GM21529 (cell line): ENCODE data around the gene SLC46A2.

Source experiments
- ATAC-seq: cut with Tn5 transposase; IDR thresholded peaks from one replicate; pipeline ENCODE4 v1.9.1; 2021; ENCODE audit not compliant: unreplicated experiment

The SLC46A2 gene

DNA sequence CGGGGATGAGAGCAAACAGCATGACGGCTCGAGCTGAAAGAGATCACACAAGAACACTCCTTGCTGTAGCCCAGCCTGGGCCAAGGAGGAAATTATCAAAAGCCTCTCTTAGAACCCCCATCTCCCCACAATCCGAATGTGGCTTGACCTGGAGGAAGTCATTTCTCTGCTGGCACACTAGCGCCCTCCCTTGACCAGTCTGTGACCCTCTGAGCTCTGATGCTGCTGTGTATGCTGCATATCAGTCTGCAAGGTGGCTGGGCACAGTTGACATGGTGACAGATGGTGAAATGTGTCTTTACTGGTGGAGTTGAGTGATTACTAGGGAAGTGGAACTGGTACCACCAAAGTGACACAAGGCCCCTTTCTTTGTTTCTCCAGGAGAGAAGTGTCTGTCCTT lies 3.3 kb downstream of the SLC46A2 start:
- no peak for ATAC-seq

DNA sequence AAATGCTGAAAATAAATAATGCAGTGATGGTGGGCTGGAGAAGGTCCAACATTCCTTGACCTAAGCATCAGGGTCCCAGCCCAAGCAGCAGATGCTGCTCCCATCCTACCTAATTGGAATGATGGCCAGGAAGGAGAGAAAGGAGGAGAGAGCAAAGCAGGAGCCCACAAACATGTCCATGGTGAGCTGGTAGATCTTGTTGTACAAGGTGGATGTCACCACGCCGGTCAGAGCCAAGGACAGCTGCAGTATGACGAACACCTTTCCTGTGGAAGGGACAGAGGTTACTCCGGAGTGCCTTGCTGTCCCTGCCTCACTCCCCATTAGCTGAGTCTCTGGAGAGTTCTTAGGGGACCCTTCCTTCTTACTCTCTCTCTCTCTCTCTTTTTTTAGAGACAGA lies 4.3 kb downstream of the SLC46A2 start:
- no peak for ATAC-seq

DNA sequence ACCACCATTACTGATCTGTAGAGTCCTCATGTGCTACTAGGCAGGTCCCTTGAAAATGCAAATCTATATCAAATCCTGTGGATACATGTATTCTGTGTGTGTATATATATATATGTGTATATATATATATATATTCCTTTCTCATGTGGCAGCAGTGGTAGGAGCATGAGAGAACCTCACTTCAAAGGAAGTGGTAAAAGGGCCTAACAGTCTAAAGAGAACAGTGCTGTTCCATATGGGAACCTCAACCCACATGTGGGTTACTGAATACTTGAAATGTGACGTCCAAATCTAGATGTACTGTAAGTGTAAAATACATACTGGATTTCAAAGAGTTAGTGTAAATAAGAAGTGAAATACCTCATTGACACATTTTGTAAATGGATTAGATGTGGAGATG lies 5.4 kb downstream of the SLC46A2 start:
- no peak for ATAC-seq

DNA sequence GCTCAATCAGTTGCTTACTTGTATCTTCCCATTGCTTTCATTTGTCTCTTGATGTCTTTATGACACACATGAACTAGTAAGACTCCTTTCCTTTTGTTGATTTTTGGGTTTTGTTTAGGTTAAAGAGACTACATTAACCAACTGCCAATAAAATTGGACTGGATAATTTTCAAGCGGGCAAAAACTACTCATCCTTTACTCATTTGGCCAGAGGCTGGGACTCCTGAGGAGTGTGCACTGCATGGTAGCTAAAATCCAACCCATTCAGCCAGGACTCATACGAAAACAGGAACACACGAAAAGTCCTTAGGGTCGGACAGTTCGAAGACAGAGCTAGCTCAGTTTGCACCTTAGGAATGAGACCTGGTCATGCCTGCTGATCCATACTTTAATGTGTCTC lies 6.0 kb downstream of the SLC46A2 start:
- no peak for ATAC-seq

DNA sequence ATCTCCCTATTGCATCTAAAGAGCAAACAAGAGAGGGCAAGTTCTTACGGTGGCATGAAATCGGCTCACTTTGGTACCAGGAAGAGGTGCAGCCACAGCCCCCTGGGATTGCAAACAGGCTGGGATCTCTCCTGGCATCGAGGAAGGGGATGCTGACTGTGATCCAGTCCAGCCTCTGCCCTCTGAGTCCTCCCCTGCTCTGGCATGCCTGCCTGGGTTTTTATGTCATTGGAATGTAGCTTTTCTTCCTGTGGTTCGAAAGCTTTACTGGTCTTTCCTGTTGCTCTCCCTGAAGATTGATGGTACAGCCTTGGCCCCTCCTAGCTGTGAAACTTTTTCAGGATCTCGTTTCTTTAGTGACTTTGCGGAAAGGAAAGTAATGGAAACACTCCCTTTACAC lies 6.6 kb downstream of the SLC46A2 start:
- no peak for ATAC-seq

DNA sequence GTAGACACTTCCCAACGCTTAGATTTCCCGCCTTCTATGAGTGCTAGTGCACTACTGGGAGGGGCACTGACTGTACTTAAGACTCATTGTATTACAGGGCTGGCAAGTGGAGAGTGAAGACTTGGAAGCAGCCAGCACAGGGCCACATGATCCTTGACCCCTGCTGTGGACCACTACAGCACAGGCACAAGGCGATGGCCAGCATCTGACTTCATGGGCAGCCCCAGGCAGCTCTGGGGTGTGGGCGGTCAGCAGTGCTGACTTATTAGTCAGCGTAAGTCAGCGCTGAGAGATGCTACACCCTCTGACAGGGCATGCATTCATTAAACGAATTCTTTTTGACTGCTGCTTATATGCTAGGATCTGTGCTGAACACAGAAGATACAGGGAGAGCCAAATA lies 9.3 kb downstream of the SLC46A2 start:
- ATAC-seq, result no peak

DNA sequence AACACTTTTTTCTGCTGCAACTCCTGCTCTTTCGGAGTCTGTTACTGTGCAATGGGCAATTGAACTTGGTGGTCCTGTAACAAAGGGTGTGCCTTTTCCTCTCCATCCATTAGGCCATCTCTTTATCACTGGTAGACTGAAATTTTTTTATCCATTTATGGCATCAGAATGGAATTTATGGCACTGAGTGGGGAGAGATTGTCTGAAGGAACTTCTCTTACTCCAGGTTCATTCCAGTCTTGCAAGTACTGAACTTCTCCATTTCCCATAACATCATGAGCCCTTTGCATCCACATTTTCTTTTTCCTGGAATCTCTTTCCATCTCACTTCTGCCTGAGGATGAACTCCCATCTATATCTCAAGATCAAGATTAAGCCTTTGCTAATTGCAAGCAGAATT lies 10.0 kb downstream of the SLC46A2 start:
- ATAC-seq, result no peak

DNA sequence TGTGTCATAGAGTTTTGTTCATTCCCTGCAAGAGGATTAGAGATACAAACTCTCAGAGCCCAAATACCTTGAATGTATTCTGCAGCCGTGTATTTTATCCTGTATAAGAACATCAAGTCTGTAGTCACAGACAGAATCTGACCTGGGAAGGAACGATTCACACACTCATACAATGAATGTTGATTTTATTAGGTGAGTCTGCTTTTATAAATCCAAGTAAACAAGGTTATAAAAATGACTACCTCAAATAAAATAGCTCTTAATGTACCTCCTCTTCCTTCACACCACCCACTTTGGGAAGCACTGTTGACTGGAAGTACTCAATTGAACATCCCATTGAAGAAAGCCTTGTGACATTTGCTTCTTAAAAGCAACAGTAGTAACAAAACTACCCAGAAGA lies 11.9 kb downstream of the SLC46A2 start:
- ATAC-seq, result no peak

DNA sequence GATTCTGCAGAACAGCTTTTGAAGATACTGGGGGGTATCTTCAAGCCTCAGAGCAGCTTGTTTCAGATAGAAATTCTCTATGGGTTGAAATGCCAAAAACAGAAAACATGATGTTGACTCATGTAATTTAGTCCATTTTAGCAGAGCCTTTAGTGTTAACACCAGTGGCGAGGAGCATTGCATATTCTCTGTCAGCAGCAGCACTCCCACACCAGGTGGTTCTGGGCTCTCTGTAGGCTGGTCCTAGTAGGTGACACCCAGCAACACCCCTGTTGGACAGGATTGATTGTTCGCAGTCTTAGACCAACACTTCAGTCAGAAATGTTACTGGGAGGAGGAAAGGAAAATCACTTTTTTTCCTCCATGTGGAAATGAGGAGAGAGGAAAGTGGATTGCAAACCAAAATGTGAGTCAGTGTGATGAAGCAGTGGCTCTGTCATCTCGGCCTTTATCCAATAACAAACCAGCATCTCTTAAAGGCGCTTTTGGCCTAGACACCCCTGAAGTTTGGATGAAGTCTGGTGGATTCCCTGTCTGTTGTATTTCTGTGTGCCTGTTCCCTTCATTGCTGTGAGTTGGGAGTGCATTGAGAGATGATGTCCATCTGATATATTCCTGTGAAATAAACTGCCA lies 16.8 kb downstream of the SLC46A2 start:
- ATAC-seq, result no peak

DNA sequence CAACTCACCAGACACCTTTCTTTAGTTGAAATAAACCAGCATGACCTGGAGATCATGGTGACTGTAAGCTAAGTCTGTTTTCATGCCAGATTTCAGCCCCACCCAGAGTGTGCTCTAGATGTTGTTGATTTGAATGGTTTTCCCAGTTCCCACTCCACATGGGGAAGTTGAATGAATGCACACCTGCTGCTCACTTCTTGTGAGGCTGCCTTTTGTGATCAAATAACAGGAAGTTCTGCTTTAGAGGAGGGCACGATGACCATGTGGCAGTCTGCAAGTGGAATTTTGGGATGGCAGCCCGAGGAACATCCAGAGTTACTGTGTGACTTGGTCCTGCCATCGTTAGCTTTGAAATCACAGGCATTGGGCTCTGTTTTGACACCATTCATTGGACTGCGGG lies 18.7 kb downstream of the SLC46A2 start:
- no peak for ATAC-seq

DNA sequence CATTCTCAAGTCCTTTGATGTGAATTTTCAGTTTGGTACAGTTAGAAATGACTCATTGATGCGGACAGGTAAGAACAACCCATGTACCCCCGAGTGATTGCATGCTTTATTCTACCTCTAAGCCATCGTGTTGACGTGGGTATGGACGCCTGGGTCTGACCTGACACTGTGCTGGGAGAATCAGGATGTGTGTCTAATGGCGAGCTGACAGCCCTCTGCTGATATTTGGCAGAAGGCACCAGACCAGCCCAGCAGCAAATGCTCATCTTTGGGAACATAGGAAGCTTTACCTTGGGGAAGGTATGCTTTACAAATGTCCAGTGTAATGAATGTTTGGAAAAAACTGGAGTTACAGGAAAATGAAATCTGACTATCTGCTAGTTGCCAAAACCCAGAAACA lies 20.1 kb downstream of the SLC46A2 start:
- no peak for ATAC-seq

DNA sequence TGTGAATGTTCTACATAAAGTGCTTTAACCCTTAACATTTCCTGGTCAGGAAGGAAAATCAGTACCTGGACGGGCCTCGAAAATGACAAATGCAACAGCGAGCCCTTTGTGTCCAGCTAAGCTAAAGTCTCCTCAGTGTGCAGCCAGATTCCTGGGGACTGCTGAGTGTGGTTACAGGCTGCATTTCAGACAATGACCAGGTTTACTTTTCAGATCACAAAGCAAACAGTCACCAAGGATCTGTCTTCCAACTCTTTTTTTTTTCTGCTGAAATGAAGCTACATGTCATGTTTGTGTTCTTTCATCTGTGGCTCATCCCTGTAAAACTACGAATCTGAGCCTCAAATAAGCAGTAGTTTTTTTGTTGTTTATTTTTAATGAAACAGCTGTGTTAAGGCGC lies 20.8 kb downstream of the SLC46A2 start:
- ATAC-seq, result no peak

DNA sequence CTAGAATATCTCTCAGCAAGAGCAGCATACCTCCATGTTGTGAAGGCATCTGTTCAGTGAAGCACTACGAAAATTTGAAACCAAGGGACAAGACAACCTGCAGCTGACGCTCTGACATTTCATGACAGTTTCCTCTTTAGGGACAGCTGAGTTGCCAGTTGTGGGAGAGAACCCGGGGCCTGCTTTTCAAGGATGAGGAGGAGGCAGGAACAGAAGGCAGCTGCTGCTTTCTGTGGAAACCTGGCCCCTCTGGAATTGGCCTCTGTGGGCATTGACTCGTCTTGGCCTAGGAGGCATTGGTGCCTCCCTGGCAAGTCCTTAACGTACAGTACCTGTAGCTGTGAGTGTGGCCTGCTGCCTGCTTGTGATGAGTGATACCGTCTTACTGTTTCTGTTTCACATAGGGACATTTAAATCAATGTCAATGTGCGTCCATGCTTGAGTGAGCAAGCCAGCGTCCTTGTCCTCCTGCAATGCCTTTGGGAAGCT lies 21.6 kb downstream of the SLC46A2 start:
- no peak for ATAC-seq

DNA sequence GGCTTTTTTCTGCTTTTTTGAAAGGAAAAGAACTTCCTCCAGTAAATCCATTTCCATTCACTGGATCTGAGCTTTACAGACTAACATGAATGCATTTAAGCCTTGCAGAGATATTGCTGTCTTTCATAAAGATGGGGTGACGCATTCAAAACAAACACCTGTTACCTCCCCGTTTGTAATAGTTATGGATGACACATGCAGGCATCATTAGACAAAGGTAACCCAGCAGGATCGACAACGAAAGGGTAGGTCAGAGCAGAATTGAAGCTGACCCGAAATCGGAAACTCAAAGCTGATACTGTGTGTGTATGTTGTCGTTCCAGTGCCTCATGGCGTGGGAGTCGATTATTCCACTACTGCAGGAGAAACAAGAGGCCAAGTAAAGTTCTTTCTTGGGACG lies 22.2 kb downstream of the SLC46A2 start:
- ATAC-seq, result no peak

DNA sequence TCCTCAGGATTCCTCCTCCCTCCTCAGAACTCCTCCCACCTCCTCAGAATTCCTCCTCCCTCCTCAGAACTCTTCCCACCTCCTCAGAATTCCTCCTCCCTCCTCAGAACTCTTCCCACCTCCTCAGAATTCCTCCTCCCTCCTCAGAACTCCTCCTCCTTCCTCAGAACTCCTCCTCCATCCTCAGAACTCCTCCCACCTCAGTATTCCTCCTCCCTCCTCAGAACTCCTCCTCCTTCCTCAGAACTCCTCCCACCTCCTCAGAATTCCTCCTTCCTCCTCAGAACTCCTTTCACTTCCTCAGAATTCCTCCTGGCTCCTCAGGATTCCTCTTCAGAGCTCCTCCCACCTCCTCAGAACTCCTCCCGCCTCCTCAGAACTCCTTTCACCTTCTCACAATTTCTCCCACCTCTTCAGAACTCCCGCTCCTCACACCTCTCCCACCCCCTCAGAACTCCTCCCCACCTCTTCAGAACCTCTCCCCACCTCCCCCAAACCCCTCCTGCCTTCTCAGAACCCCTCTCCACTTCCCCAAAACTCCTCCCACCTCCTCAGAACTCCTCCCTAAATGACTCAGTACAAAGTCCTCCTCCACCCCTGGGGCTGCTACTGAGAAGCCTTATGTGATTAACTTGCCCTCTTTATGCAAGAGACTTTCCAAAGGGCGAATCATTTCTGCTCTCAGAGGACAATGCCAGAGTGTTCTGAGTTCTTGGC lies 23.2 kb downstream of the SLC46A2 start:
- no peak for ATAC-seq

DNA sequence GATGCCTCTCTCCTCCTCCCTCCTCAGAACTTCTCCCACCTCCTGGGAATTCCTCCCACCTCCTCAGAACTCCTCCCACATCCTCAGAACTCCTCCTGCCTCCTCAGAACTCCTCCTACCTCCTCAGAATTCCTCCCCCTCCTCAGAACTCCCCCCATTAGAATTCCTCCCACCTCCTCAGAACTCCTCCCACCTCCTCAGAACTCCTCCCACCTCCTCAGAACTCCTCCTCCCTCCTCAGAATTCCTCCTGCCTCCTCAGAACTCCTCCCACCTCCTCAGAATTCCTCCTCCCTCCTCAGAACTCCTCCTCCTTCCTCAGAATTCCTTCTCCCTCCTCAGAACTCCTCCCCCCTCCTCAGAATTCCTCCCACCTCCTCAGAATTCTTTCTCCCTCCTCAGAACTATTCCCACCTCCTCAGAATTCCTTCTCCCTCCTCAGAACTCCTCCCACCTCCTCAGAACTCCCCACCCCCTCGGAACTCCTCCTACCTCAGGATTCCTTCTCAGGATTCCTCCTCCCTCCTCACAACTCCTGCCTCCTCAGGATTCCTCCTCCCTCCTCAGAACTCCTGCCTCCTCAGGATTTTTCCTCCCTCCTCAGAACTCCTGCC lies 23.9 kb downstream of the SLC46A2 start:
- ATAC-seq, result no peak

DNA sequence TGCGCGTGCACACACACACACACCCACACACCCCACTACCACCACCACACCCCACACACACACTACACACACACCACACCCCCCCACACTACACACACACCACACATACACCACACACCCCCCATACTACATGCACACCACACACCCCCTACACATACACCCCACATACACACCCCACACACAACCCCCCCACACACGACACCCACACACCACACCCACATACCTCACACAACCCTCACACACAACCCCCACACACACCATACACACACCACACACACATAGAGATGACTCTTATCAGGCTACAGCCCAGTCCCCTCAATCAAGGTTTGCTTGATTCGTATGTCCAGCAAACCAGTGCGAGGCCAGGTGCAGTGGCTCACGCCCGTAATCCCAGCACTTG lies 25.7 kb downstream of the SLC46A2 start:
- no peak for ATAC-seq

DNA sequence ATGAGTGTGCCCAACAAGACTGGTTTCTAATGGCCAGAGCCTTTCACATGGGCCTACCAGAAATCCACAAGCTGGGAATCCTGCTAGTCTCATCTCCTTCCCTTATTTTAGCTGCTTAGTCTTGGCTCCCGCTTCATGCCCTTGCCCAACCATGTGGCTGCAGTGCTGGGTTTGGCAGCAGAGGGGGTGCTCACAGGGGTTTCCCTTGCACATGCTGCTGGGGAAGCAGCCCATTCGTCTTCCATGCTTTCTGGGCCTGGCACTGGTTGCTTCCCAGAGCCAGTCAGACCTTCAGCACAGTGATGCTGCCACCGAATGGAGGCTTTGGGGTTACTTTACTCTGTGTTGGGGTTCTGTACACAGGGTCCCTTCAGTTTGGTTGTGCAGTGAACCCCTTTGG lies 26.3 kb downstream of the SLC46A2 start:
- ATAC-seq, result no peak

DNA sequence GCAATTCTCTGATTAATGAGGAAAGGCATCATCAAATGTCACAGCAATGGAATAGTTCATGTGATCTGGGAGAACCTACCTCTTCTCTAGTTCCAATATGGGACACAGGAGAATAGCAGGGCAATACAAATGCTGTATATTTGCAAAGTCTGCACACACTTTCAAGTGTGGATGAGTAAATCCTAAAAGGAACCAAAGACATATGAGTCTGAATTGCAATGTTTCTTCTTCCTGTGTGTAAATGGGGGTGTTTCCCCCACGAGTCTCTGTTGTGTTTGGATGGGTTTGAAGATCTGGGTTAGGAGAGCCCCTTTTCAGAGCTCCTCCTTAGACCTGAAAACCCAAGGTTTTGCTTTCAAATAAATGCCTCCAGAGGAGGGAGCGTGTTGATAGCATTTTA lies 26.9 kb downstream of the SLC46A2 start:
- no peak for ATAC-seq

DNA sequence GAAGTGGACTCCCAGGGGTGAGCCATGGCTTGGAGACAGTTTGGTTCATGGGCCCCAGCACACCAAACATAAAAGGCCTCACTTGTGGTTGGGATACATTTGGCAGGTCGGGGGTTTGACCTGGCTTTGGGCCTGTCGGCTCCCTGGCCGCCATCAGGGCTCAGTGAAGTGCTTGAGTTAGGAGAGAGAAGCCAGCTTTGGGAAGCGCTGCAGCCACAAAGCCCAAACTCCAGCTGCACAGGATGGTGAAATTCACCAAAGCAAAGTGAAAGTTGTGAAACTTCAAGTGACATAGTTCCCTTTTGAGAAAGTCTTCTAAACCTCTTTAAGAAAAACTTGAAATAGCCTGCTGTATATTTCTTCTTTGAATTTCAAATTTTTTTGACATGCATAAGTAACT lies 27.5 kb downstream of the SLC46A2 start:
- peak; percentile 49 for ATAC-seq

DNA sequence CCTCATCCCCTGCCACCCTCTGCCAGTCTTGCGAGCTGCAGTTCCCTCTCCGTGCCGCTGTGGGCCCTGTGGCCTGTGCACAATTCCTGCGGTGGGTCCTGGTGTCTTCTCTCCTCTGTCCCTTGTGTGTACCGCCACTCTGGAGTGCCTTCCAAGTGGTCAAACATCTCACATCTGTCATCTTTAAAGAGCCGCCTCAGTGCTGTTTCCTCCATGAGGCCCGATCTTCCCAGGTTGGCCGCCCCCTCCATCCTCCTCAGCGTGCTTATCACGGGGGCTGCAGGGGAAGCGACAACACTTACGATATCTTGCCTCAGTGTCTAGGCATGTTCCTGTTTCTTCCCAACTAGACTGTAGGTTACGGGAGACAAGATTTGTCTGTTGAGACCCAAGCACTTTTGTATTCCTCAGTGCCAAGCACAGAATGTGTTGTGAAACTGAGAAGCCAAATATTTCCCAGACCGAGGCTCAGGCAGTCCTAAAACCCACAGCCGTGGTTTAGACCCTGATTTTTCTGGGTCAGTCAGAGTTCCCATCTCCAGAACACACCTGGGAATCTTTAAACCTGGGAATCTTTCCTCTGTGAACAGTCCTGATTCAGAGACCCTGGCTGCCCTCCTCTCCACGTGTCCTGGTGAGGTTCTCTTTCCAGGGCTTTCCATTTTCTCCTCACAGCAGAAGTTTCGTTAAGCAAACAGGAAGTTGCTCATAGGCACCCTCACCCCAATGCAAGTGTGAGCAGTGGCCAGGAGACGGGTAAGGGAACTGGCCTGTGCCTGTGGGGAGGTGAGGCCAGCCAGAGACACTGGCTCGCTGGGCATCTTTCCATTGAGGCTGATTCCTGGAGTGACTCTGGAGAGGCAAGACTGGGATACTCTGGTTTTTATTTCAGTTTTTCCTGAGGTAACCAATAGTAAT lies 28.8 kb downstream of the SLC46A2 start:
- no peak for ATAC-seq
